Measurements from ENCODE around the gene MYCT1.

Gene MYCT1

DNA sequence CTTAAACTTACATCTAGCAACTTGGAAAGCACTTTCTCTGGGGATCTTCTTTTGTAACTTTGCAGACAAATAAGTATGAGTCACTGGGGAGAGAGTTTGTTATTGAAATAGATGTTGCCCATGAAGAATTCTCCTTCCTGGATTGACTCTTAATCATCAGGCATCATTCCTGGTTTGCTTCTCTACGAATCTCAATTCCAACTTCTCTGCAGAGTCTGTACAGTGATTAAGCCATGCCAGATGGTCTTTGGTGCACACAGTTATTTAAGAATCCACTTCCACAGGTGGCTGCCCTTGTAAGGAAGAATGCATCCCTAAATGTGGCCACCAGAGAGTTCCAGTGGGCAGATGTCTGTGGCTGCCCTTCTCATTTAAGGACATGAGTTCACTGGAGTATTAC, 25.7 kb downstream of the MYCT1 start:
- peak; percentile 88 for DNase-seq

GRCh38 chr6:152726313-152726712, 28.6 kb downstream of the MYCT1 start:
- DNase-seq, result no peak

- DNase-seq, result no peak
These were observed 29.8 kb downstream of the MYCT1 start for GRCh38 chr6:152727507-152727906.

DNA sequence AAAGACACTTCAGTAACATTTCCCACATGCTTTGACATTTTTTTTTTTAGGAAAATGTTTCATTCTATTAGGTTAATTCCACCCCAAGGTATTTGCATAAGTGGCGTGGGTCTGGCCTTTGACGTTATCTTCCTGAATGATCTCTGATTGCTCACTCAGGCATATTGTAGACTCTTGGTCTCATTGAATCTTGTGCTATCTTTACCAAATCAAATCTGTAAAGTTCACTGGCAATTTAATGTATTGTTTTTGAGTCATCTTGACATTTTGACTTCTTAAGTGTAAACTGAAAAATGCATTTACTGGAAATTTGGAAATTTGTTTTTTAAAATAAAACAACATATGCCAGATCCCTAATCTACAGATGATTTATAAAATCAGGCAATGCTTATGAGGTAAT, 36.9 kb downstream of the MYCT1 start:
- DNase-seq, result peak; percentile 6

- DNase-seq, result no peak
These were observed 39.1 kb downstream of the MYCT1 start for GRCh38 chr6:152736687-152737273.

GRCh38 chr6:152745509-152746171, 47.9 kb downstream of the MYCT1 start:
- DNase-seq, result no peak

- DNase-seq, result peak; percentile 91
These were observed 48.5 kb downstream of the MYCT1 start for GRCh38 chr6:152746172-152746553.

- peak; percentile 5 for DNase-seq
These were observed 51.1 kb downstream of the MYCT1 start for GRCh38 chr6:152748843-152749242.

DNA sequence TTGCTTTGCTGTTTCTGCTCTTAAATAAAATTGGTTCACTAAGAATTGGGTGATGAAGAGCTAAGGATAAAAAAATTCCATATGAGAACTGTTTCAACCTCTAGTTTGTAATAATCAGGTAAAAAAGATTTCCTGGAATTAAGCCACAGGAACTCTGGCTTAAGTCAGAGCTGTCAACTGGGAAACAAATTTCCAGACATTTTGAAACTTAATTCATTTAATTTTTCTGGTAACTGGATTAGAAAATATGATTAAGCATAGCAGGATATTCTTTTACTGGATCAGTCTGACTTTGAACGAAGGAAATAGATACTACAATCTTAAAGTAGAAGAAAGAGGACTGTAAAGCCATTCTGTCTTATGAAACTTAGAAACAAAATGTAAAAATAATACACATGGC, 51.6 kb downstream of the MYCT1 start:
- DNase-seq, result no peak

- peak; percentile 50 for DNase-seq
These were observed 53.0 kb downstream of the MYCT1 start, which contains the start of gene VIP for GRCh38 chr6:152750694-152751093. TSS of gene VIP (plus strand) at chr6:152750797. CDS start at chr6:152752178, 1,381 bp downstream.

- no peak for DNase-seq
These were observed 67.6 kb downstream of the MYCT1 start for GRCh38 chr6:152765331-152765730.

DNA sequence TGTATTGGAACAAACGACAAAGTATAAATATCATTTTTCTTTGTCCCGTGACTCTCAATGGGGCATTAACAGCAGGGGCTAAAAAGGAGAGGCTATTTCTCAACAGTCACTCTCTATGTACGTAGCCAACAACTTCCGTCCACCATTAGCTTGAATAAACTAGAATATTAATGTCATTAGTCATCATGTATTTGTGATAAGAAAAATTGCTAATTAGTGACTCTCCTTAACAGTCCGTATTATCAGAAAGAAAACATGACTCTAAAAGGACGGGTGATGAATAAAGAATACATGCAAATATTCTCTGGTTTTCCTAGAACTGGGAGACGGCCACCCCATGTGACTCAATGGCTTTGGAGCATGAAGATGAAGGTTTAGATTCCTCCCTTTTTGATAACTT, 71.5 kb downstream of the MYCT1 start:
- DNase-seq, result no peak

DNA sequence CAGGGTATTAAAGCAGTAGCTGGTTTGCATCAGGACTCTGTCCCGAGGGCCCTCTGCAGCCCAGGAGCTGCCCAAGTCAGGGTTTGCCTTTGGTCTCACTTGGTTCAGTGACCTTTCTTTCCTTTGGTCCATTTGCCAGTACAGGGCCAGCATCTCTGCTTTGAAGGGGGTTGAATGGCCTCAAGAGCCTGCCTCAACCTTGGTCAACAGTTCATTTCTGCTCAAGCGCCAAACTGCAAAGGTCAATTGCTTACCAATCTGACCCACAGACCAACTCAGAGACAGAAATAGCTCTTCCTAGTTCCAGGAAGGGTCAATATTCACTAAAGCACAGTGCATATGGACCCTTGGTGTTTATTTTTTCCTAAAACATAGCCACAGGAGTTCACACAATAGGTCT, 72.3 kb downstream of the MYCT1 start:
- DNase-seq, result no peak

- DNase-seq, result no peak
These were observed 73.5 kb downstream of the MYCT1 start for GRCh38 chr6:152771061-152771687.

All from fibroblast of skin of abdomen (primary cell).